ENCODE measurements around the gene NMNAT2. TPM values are rescaled to one million over a fixed set of nuclear protein-coding genes. Genes with fewer than 3 reads are reported as not detected.

NMNAT2 gene
- total RNA-seq, 6 experiments from 2014 or later: 20.2 to 31.4 (median 23.8) TPM

DNA sequence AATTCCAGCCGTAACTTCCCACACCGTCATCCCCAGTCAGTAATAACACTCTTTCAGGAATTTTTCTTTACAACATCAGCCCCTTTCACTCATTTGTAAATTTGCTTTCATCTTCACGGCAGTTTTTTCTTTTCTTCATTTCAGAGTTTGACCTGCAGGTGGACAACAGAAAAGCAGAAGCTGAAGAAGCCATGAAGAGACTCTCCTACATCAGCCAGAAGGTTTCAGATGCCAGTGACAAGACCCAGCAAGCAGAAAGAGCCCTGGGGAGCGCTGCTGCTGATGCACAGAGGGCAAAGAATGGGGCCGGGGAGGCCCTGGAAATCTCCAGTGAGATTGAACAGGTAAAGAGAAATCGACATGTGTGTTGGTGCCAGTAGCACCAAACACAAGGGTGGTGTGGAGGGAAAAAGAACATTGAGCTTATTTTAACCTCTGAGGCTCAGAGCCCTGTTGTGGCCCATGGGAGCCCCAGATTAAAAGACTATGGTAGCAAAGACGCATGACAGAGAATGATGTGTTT lies 178.9 kb downstream of the NMNAT2 start:
- peak overlapping the region; percentile 83 for H3K27ac Mint-ChIP-seq
- TF ChIP-seq, protein P1, sequence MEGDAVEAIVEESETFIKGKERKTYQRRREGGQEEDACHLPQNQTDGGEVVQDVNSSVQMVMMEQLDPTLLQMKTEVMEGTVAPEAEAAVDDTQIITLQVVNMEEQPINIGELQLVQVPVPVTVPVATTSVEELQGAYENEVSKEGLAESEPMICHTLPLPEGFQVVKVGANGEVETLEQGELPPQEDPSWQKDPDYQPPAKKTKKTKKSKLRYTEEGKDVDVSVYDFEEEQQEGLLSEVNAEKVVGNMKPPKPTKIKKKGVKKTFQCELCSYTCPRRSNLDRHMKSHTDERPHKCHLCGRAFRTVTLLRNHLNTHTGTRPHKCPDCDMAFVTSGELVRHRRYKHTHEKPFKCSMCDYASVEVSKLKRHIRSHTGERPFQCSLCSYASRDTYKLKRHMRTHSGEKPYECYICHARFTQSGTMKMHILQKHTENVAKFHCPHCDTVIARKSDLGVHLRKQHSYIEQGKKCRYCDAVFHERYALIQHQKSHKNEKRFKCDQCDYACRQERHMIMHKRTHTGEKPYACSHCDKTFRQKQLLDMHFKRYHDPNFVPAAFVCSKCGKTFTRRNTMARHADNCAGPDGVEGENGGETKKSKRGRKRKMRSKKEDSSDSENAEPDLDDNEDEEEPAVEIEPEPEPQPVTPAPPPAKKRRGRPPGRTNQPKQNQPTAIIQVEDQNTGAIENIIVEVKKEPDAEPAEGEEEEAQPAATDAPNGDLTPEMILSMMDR (IDR thresholded peaks at IDR 0.05): peak; percentile 43
- DNase-seq: no peak
- H3K36me3 Mint-ChIP-seq (ENCODE audit: low read depth): peaks cover 31% of the 10 kb centered on the region
- no peaks in the 10 kb centered on the region for H3K9me3 Mint-ChIP-seq
- no peaks in the 10 kb centered on the region; the same call in 1 of the 2 replicates for H3K27me3 Mint-ChIP-seq (ENCODE audit: insufficient read depth)
- no peak overlapping the region for H3K4me3 Mint-ChIP-seq
- peaks cover 99% of the 10 kb centered on the region for H3K4me1 Mint-ChIP-seq (ENCODE audit: low read depth)

DNA sequence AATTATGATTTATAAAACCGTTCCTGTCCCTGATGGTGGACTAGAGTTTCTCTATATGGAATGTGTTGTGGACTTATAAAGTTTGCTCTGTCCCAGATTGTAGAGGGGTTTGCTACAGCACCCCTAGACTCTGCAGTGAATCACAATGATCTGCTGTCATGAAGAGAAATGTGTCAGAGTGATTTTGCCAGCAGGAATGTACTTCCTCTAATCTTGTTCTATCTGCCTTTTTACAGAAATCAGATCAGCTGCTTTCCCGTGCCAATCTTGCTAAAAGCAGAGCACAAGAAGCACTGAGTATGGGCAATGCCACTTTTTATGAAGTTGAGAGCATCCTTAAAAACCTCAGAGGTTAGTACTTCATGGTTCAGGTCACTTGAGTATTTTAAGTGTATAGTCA lies 180.1 kb downstream of the NMNAT2 start:
- Mint-ChIP-seq H3K4me3 (no peak overlapping the region), H3K27me3 (ENCODE audit: insufficient read depth) (no peaks in the 10 kb centered on the region; the same call in 1 of the 2 replicates), H3K27ac (peak overlapping the region; percentile 83), H3K9me3 (no peaks in the 10 kb centered on the region), H3K36me3 (ENCODE audit: low read depth) (peaks cover 25% of the 10 kb centered on the region), H3K4me1 (ENCODE audit: low read depth) (peaks cover 97% of the 10 kb centered on the region)
- peak; percentile 85 for DNase-seq
- TF ChIP-seq, protein P1 (IDR thresholded peaks at IDR 0.05): no peak

DNA sequence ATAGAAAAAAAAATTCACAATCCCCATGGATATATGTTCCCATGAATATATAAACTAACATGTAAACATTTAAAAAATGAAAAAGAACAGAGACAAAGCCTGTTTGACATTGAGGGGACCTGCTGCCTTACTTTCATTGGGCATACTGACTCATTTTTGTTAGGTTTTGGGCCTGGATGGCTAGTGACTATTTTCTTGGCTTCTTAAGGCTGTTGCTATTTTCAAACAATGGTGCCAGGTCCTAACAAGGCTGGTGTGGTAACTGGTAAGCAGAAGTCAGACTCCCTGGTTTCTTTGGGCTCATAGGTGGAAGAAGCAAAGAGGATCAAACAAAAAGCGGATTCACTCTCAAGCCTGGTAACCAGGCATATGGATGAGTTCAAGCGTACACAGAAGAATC lies 181.1 kb downstream of the NMNAT2 start:
- peak overlapping the region; percentile 83 for H3K27ac Mint-ChIP-seq
- H3K4me3 Mint-ChIP-seq: no peak overlapping the region
- H3K27me3 Mint-ChIP-seq (ENCODE audit: insufficient read depth): no peaks in the 10 kb centered on the region; the same call in 1 of the 2 replicates
- TF ChIP-seq, protein P1 (IDR thresholded peaks at IDR 0.05): no peak
- no peak for DNase-seq
- no peaks in the 10 kb centered on the region for H3K9me3 Mint-ChIP-seq
- peaks cover 25% of the 10 kb centered on the region for H3K36me3 Mint-ChIP-seq (ENCODE audit: low read depth)
- peaks cover 95% of the 10 kb centered on the region for H3K4me1 Mint-ChIP-seq (ENCODE audit: low read depth)

DNA sequence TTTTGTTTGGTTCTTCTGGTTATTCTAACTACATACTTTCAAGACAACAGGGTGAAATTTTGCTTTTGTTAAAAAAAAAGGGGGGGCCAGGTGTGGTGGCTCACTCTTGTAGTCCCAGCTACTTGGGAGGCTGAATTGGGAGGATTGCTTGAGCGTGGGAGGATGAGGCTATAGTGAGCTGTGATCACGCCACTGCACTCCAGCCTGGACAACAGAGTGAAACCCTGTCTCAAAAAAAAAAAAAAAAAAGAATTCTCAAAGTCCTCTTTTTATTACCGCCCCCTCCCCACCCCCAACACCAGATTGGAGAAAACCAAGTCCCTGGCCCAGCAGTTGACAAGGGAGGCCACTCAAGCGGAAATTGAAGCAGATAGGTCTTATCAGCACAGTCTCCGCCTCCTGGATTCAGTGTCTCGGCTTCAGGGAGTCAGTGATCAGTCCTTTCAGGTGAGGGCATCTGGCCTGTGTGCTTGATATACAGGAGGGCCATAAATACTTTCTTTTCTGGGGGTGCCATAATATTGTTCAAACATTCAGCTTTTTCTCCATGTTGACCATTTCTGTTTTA lies 181.9 kb downstream of the NMNAT2 start:
- Mint-ChIP-seq H3K36me3 (ENCODE audit: low read depth) (peaks cover 25% of the 10 kb centered on the region), H3K4me1 (ENCODE audit: low read depth) (peaks cover 93% of the 10 kb centered on the region), H3K9me3 (no peaks in the 10 kb centered on the region), H3K4me3 (no peak overlapping the region), H3K27ac (peak overlapping the region; percentile 85), H3K27me3 (ENCODE audit: insufficient read depth) (no peaks in the 10 kb centered on the region; the same call in 1 of the 2 replicates)
- no peak for DNase-seq
- TF ChIP-seq, protein P1 (IDR thresholded peaks at IDR 0.05): no peak

DNA sequence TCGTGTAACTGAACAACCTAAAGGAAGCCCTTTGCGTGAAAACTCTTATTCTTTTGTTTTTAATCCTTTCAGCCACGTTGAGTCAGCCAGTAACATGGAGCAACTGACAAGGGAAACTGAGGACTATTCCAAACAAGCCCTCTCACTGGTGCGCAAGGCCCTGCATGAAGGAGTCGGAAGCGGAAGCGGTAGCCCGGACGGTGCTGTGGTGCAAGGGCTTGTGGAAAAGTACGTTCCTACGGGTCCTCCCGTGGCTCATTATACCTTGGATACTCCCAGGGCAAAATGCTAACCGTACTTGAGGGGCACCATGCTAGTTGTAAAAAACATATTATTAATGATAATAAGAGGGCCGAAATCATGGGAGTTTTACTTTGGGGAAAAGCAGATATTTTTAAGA lies 182.7 kb downstream of the NMNAT2 start:
- Mint-ChIP-seq H3K27ac (peak overlapping the region; percentile 85), H3K36me3 (ENCODE audit: low read depth) (peaks cover 23% of the 10 kb centered on the region), H3K27me3 (ENCODE audit: insufficient read depth) (no peaks in the 10 kb centered on the region; the same call in 1 of the 2 replicates), H3K4me1 (ENCODE audit: low read depth) (peaks cover 93% of the 10 kb centered on the region), H3K4me3 (peak overlapping the region; percentile 76), H3K9me3 (no peaks in the 10 kb centered on the region)
- no peak for DNase-seq
- TF ChIP-seq, protein P1 (IDR thresholded peaks at IDR 0.05): no peak
